Measurements from ENCODE around the gene PDLIM7.

GRCh38 chr5:177435847-177436536 is 61.4 kb downstream of the PDLIM7 start:
- TF ChIP-seq EZH2 (IDR thresholded peaks at IDR 0.05; ENCODE audit: borderline replicate concordance, low read depth, low read length, poor library complexity, severe bottlenecking) (no peak), CTCF (conservative IDR thresholded peaks at IDR 0.05; ENCODE audit: low read depth, low read length) (no peak)
